DND-41 (cell line): ENCODE measurements around the gene GJD4.
A peak's percentile ranks its signal among the peaks of the same experiment; 100 is the strongest.

Experiments
- ATAC-seq: fragments of 200-7000 bp; cut with Tn5 transposase; 3 replicates; pipeline ENCODE4 v1.9.1; 2021; ENCODE audit warnings: low read depth; ENCODE audit not compliant: insufficient read depth
- DNase-seq: peaks from one replicate; pipeline ENCODE4 v3.0.0-alpha.2; 2020
- H2AFZ ChIP-seq: 2 replicates; pipeline ENCODE4 v1.6.0; 2012; ENCODE audit warnings: low read depth, low read length
- H3K27ac ChIP-seq: 2 replicates; pipeline ENCODE4 v1.5.1; 2012; ENCODE audit warnings: low read length, inconsistent platforms
- H3K27me3 ChIP-seq: fragments of 200-600 bp; sonication (generic); 2 replicates; pipeline ENCODE4 v1.6.0; 2012; ENCODE audit warnings: low read length, mild to moderate bottlenecking, inconsistent platforms; ENCODE audit not compliant: insufficient read depth, poor library complexity
- H3K36me3 ChIP-seq: 2 replicates; pipeline ENCODE4 v1.5.1; 2012; ENCODE audit warnings: low read length, inconsistent platforms; ENCODE audit not compliant: insufficient read depth
- H3K4me1 ChIP-seq: 2 replicates; pipeline ENCODE4 v1.5.1; 2012; ENCODE audit warnings: mild to moderate bottlenecking, low read length; ENCODE audit not compliant: insufficient read depth
- H3K4me2 ChIP-seq: 2 replicates; pipeline ENCODE4 v1.6.0; 2012; ENCODE audit warnings: mild to moderate bottlenecking, moderate library complexity, low read length, inconsistent platforms; ENCODE audit not compliant: insufficient read depth
- H3K4me3 ChIP-seq, 2 experiments: fragments of 200-600 bp in 1 of 2; shearing (Covaris generic) in 1 of 2; 2 replicates each; pipeline ENCODE4 v1.5.1; 2012 to 2016; ENCODE audit warnings: inconsistent platforms in 2 of 2, low read length in 2 of 2, mild to moderate bottlenecking in 2 of 2, low read depth in 1 of 2, moderate library complexity in 1 of 2
- H3K79me2 ChIP-seq: 2 replicates; pipeline ENCODE4 v1.6.0; 2012; ENCODE audit warnings: low read length, inconsistent platforms; ENCODE audit not compliant: insufficient read depth
- H3K9ac ChIP-seq: 2 replicates; pipeline ENCODE4 v1.6.0; 2012; ENCODE audit warnings: low read depth, mild to moderate bottlenecking, inconsistent platforms, low read length, moderate library complexity
- H3K9me3 ChIP-seq: 2 replicates; pipeline ENCODE4 v1.5.1; 2012; ENCODE audit warnings: low read length, moderate library complexity, mild to moderate bottlenecking, inconsistent platforms; ENCODE audit not compliant: insufficient read depth, severe bottlenecking
- H4K20me1 ChIP-seq: 2 replicates; pipeline ENCODE4 v1.6.0; 2012; ENCODE audit warnings: low read length; ENCODE audit not compliant: insufficient read depth
- CTCF ChIP-seq: IDR thresholded peaks from 2 replicates; pipeline ENCODE4 v1.5.1; 2012; ENCODE audit warnings: borderline replicate concordance, low read length, moderate library complexity, mild to moderate bottlenecking; ENCODE audit not compliant: poor library complexity, severe bottlenecking; ENCODE audit errors: extremely low read depth
- EZH2 ChIP-seq: IDR thresholded peaks from 3 replicates; pipeline ENCODE4 v1.6.1; 2012; ENCODE audit warnings: borderline replicate concordance, low read depth, mild to moderate bottlenecking, moderate library complexity, low read length, inconsistent platforms; ENCODE audit not compliant: severe bottlenecking

GJD4 gene

GRCh38 chr10:35559416-35559815 lies 45.7 kb upstream of the GJD4 start:
- Histone ChIP-seq H3K79me2 (no peaks in the 10 kb centered on the region), H3K9ac (no peak overlapping the region), H3K4me3 (no peak overlapping the region), H3K36me3 (peaks cover 32% of the 10 kb centered on the region), H3K27me3 (no peaks in the 10 kb centered on the region), H4K20me1 (peaks cover 3% of the 10 kb centered on the region; the same call in 1 of the 2 replicates), H2AFZ (no peak overlapping the region), H3K9me3 (no peaks in the 10 kb centered on the region), H3K27ac (no peak overlapping the region), H3K4me1 (peaks cover 3% of the 10 kb centered on the region), H3K4me2 (no peak overlapping the region)
- TF ChIP-seq EZH2 (no peak), CTCF (no peak)
- DNase-seq (no peak), ATAC-seq (no peak)

GRCh38 chr10:35561715-35562114 lies 43.4 kb upstream of the GJD4 start:
- TF ChIP-seq EZH2 (no peak), CTCF (no peak)
- H3K36me3 ChIP-seq = peaks cover 27% of the 10 kb centered on the region
- H3K4me1 ChIP-seq = peaks cover 9% of the 10 kb centered on the region
- no peak overlapping the region for H2AFZ ChIP-seq
- H4K20me1 ChIP-seq = peaks cover 3% of the 10 kb centered on the region; the same call in 1 of the 2 replicates
- H3K4me3 ChIP-seq = no peak overlapping the region
- DNase-seq = no peak
- H3K9ac ChIP-seq = no peak overlapping the region
- ATAC-seq = no peak
- H3K79me2 ChIP-seq = no peaks in the 10 kb centered on the region
- no peak overlapping the region for H3K27ac ChIP-seq
- H3K9me3 ChIP-seq = no peaks in the 10 kb centered on the region
- H3K27me3 ChIP-seq = no peaks in the 10 kb centered on the region
- H3K4me2 ChIP-seq = no peak overlapping the region

- ATAC-seq (no peak), DNase-seq (no peak)
- H2AFZ ChIP-seq = no peak overlapping the region
- peaks cover 31% of the 10 kb centered on the region for H3K36me3 ChIP-seq
- no peak overlapping the region for H3K9ac ChIP-seq
- no peaks in the 10 kb centered on the region for H3K9me3 ChIP-seq
- no peak overlapping the region for H3K4me3 ChIP-seq
- TF ChIP-seq EZH2 = no peak
- TF ChIP-seq CTCF = no peak
- peaks cover 9% of the 10 kb centered on the region for H3K4me1 ChIP-seq
- H3K79me2 ChIP-seq = no peaks in the 10 kb centered on the region
- peaks cover 3% of the 10 kb centered on the region; the same call in 1 of the 2 replicates for H4K20me1 ChIP-seq
- H3K4me2 ChIP-seq = no peak overlapping the region
- no peaks in the 10 kb centered on the region for H3K27me3 ChIP-seq
- H3K27ac ChIP-seq = no peak overlapping the region
These were observed 42.7 kb upstream of the GJD4 start for GRCh38 chr10:35562427-35562826.

GRCh38 chr10:35563261-35563891 lies 41.8 kb upstream of the GJD4 start:
- peak; percentile 55 for DNase-seq
- Histone ChIP-seq H3K4me1 (peaks cover 9% of the 10 kb centered on the region), H3K9me3 (no peaks in the 10 kb centered on the region), H3K4me2 (no peak overlapping the region), H3K36me3 (peaks cover 38% of the 10 kb centered on the region), H4K20me1 (peaks cover 3% of the 10 kb centered on the region; the same call in 1 of the 2 replicates), H3K27me3 (no peaks in the 10 kb centered on the region), H3K4me3 (no peak overlapping the region), H3K9ac (no peak overlapping the region), H3K27ac (no peak overlapping the region), H2AFZ (no peak overlapping the region), H3K79me2 (no peaks in the 10 kb centered on the region)
- peak; percentile 67 for ATAC-seq
- TF ChIP-seq CTCF (peak; percentile 92), EZH2 (no peak)
